Stimulated activated effector memory CD8-positive, alpha-beta T cell treated with anti-CD3 and anti-CD28 coated beads, Interleukin-12 subunit alpha, Interleukin-12 subunit beta, amount 100 ng/mL, for 72 hours (primary cell): ENCODE data around the gene PPP1R1A.

Source experiments
- ATAC-seq: fragments of 150-1000 bp; cut with Tn5 transposase; 2 replicates; pipeline ENCODE4 v1.10.0; 2021
- DNase-seq, 2 donors: peaks; one replicate each; pipeline ENCODE4 v3.0.0; 2021 to 2022; ENCODE audit warnings: low spot score in 2 of 2
- H3K27ac Mint-ChIP-seq: one replicate; pipeline ENCODE4 v1.8.0; 2022; ENCODE audit warnings: mild to moderate bottlenecking, mixed read lengths
- H3K36me3 Mint-ChIP-seq: one replicate; pipeline ENCODE4 v1.8.0; 2022; ENCODE audit warnings: mild to moderate bottlenecking, mixed read lengths
- H3K4me1 Mint-ChIP-seq: one replicate; pipeline ENCODE4 v1.8.0; 2022; ENCODE audit warnings: mixed read lengths
- H3K4me3 Mint-ChIP-seq: one replicate; pipeline ENCODE4 v1.8.0; 2022; ENCODE audit warnings: mild to moderate bottlenecking, mixed read lengths
- H3K9me3 Mint-ChIP-seq: one replicate; pipeline ENCODE4 v1.8.0; 2022; ENCODE audit warnings: mixed read lengths

Gene PPP1R1A

GRCh38 chr12:54541751-54542290, 46.6 kb downstream of the PPP1R1A start:
- Mint-ChIP-seq H3K9me3 (no peaks in the 10 kb centered on the region), H3K27ac (no peak overlapping the region), H3K4me3 (no peak overlapping the region), H3K36me3 (peaks cover 10% of the 10 kb centered on the region), H3K4me1 (peaks cover 4% of the 10 kb centered on the region)
- ATAC-seq (no peak), DNase-seq (no peak)

GRCh38 chr12:54538136-54538700, 50.2 kb downstream of the PPP1R1A start:
- peak overlapping the region; percentile 21 for H3K27ac Mint-ChIP-seq
- no peak for ATAC-seq
- no peaks in the 10 kb centered on the region for H3K36me3 Mint-ChIP-seq
- peaks cover 18% of the 10 kb centered on the region for H3K4me1 Mint-ChIP-seq
- no peaks in the 10 kb centered on the region for H3K9me3 Mint-ChIP-seq
- H3K4me3 Mint-ChIP-seq = no peak overlapping the region
- no peak for DNase-seq

GRCh38 chr12:54535474-54535873, 53.0 kb downstream of the PPP1R1A start:
- H3K4me3 Mint-ChIP-seq = no peak overlapping the region
- peaks cover 28% of the 10 kb centered on the region for H3K4me1 Mint-ChIP-seq
- no peaks in the 10 kb centered on the region for H3K36me3 Mint-ChIP-seq
- DNase-seq = no peak
- no peaks in the 10 kb centered on the region for H3K9me3 Mint-ChIP-seq
- ATAC-seq = peak; percentile 58
- H3K27ac Mint-ChIP-seq = peak overlapping the region; percentile 84

GRCh38 chr12:54529581-54529980, 58.9 kb downstream of the PPP1R1A start:
- Mint-ChIP-seq H3K9me3 (no peaks in the 10 kb centered on the region), H3K36me3 (no peaks in the 10 kb centered on the region), H3K4me3 (no peak overlapping the region), H3K4me1 (peaks cover 27% of the 10 kb centered on the region), H3K27ac (peak overlapping the region; percentile 20)
- DNase-seq (no peak), ATAC-seq (no peak)
